Spleen (tissue), 7 donors: Measurements from ENCODE around the gene DNAJB4.

Experiments
- POLR2A ChIP-seq, 3 donors: fragments of 450-650 bp; IDR thresholded peaks; one replicate each; pipeline ENCODE4 v1.5.1; 2017; ENCODE audit warnings: antibody characterized with exemption in 3 of 3, mild to moderate bottlenecking in 1 of 3
- POLR2AphosphoS5 ChIP-seq, 3 donors: sonication (generic); formaldehyde crosslinking; IDR thresholded peaks; one replicate each; pipeline ENCODE4 v1.5.1; 2017; ENCODE audit warnings: antibody characterized with exemption in 3 of 3
- TF ChIP-seq, protein P1 (sequence below), 11 experiments: fragments of 200-600 bp in 7 of 11; fragments of 450-650 bp in 4 of 11; sonication (generic) in 4 of 11; IDR thresholded peaks in 8 of 11; conservative IDR thresholded peaks in 3 of 11; 1 replicate in 7 of 11; 2 replicates in 4 of 11; pipeline versions ENCODE4 v1.4.0 to v1.8.0; 2016 to 2021; ENCODE audit warnings: antibody characterized with exemption in 11 of 11, inconsistent platforms in 4 of 11, mild to moderate bottlenecking in 1 of 11
- donor health status: DM: no; HTN: no; CAD: no; lungs with moderate emphysema.
- donor health status: DM: no; HTN: no; CAD: no.
- donor health status: DM: no; HTN: no; CAD: no.

DNA sequence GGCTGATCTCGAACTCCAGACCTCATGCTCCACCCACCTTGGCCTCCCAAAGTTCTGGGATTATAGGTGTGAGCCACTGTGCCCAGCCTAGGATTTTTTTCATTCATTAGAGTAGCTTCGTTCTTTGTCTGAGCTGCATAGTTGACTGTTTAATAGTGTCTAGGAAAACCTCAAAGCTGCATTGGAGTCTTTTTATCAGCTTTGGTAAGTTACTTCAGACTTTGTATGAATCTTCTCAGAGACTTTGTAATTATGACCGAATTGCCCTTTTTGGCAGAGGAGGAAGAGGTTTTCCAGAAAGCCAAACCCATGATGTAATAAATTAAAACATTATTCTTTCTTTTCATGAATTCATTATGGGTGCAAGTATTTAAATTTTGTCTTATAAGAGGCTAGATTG lies 5.1 kb downstream of the DNAJB4 start:
- TF ChIP-seq, protein P1, sequence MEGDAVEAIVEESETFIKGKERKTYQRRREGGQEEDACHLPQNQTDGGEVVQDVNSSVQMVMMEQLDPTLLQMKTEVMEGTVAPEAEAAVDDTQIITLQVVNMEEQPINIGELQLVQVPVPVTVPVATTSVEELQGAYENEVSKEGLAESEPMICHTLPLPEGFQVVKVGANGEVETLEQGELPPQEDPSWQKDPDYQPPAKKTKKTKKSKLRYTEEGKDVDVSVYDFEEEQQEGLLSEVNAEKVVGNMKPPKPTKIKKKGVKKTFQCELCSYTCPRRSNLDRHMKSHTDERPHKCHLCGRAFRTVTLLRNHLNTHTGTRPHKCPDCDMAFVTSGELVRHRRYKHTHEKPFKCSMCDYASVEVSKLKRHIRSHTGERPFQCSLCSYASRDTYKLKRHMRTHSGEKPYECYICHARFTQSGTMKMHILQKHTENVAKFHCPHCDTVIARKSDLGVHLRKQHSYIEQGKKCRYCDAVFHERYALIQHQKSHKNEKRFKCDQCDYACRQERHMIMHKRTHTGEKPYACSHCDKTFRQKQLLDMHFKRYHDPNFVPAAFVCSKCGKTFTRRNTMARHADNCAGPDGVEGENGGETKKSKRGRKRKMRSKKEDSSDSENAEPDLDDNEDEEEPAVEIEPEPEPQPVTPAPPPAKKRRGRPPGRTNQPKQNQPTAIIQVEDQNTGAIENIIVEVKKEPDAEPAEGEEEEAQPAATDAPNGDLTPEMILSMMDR (IDR thresholded peaks at IDR 0.05 in 8 of 11, conservative IDR thresholded peaks at IDR 0.05 in 3 of 11) = no peak
- TF ChIP-seq POLR2AphosphoS5 (IDR thresholded peaks at IDR 0.05) (no peak), POLR2A (IDR thresholded peaks at IDR 0.05) (no peak)
